Uterus (tissue), 4 donors: ENCODE data around the gene KCND3. TPM values are rescaled to one million over a fixed set of nuclear protein-coding genes. Genes with fewer than 3 reads are reported as not detected.

ENCODE experiments used
- DNase-seq, 2 donors: peaks; one replicate each; pipeline ENCODE4 v3.0.0-alpha.2; 2019 to 2020
- H3K27ac ChIP-seq, 2 donors: fragments of 200-600 bp; sonication (generic); 1 replicate in 1 of 2; 2 replicates in 1 of 2; pipeline ENCODE4 v1.5.1; 2016 to 2018
- H3K27me3 ChIP-seq, 2 donors: fragments of 200-600 bp; sonication (generic); one replicate each; pipeline ENCODE4 v1.5.1; 2018 to 2019; ENCODE audit warnings: control low read depth in 1 of 2
- H3K36me3 ChIP-seq, 2 donors: fragments of 200-600 bp; sonication (generic); one replicate each; pipeline ENCODE4 v1.5.1; 2019; ENCODE audit warnings: control low read depth in 1 of 2
- H3K4me1 ChIP-seq, 2 donors: fragments of 200-600 bp; sonication (generic); one replicate each; pipeline ENCODE4 v1.5.1; 2018 to 2019; ENCODE audit warnings: control low read depth in 1 of 2
- H3K4me3 ChIP-seq, 2 donors: fragments of 200-600 bp; sonication (generic); 1 replicate in 1 of 2; 2 replicates in 1 of 2; pipeline ENCODE4 v1.5.1; 2018 to 2019; ENCODE audit warnings: mild to moderate bottlenecking in 1 of 2
- H3K9me3 ChIP-seq, 2 donors: fragments of 200-600 bp; sonication (generic); one replicate each; pipeline ENCODE4 v1.5.1; 2019; ENCODE audit warnings: control low read depth in 1 of 2
- POLR2A ChIP-seq, 2 donors: fragments of 450-650 bp; IDR thresholded peaks; one replicate each; pipeline ENCODE4 v1.6.1; 2016; ENCODE audit warnings: antibody characterized with exemption in 2 of 2, mild to moderate bottlenecking in 1 of 2, moderate library complexity in 1 of 2
- intact Hi-C: fragments of 100-400 bp; cut with DNase I; formaldehyde crosslinking; loops from one replicate; pipeline ENCODE4 v1.15.1; 2023; ENCODE audit warnings: low total_unique reads
- total RNA-seq, 4 donors: library from RNA; depleted of rRNA in 3 of 4; stranded (reverse); fragments of >200 nt in 3 of 4; gene quantifications; one replicate each; pipeline versions ENCODE4 v1.1.0 to v1.2.4, GENCODE V29; 2014 to 2023
- TF ChIP-seq, protein P1 (sequence below), 4 experiments: fragments of 200-600 bp in 2 of 4; fragments of 450-650 bp in 2 of 4; sonication (generic) in 2 of 4; IDR thresholded peaks; one replicate each; pipeline ENCODE4 v1.5.1; 2016 to 2019; ENCODE audit warnings: antibody characterized with exemption in 4 of 4, mild to moderate bottlenecking in 2 of 4, moderate library complexity in 1 of 4
- donor health status: DM: yes; HTN: yes; CAD: no.

Gene KCND3
- total RNA-seq, 4 donors from 2014 or later = 5.0 to 13.5 (median 7.2) TPM

DNA sequence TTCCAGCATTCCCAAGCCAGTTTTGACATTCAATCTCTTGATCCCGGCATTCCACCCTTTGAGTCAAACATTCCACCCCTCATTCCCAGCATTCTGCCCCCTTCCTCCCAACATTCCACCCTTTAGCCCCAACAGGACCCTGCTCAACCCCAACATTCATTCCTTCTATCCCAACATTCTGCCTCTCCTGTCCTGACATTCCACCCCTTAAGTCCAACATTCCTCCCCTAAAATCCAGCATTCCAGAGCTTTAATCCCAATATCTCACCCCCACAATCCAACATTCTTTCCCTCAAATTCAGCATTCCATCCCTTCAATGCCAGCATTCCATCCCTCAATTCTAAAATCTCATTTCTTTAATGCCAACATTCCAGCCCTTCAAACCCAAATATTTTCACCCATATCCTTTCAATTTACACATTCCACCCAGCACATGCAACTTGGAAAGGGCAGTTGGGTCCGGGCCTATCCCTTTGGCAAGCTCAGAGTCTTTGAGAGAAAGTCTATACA, 210.9 kb downstream of the KCND3 start:
- TF ChIP-seq, protein P1, sequence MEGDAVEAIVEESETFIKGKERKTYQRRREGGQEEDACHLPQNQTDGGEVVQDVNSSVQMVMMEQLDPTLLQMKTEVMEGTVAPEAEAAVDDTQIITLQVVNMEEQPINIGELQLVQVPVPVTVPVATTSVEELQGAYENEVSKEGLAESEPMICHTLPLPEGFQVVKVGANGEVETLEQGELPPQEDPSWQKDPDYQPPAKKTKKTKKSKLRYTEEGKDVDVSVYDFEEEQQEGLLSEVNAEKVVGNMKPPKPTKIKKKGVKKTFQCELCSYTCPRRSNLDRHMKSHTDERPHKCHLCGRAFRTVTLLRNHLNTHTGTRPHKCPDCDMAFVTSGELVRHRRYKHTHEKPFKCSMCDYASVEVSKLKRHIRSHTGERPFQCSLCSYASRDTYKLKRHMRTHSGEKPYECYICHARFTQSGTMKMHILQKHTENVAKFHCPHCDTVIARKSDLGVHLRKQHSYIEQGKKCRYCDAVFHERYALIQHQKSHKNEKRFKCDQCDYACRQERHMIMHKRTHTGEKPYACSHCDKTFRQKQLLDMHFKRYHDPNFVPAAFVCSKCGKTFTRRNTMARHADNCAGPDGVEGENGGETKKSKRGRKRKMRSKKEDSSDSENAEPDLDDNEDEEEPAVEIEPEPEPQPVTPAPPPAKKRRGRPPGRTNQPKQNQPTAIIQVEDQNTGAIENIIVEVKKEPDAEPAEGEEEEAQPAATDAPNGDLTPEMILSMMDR (IDR thresholded peaks at IDR 0.05) = no peak
- TF ChIP-seq POLR2A (IDR thresholded peaks at IDR 0.05) = no peak
- no peak overlapping the region for H3K27ac ChIP-seq
- H3K27me3 ChIP-seq = no peaks in the 10 kb centered on the region
- intact Hi-C loops = no loop called here
- DNase-seq = no peak
- H3K36me3 ChIP-seq = no peaks in the 10 kb centered on the region
- no peak overlapping the region for H3K4me3 ChIP-seq
- no peaks in the 10 kb centered on the region for H3K4me1 ChIP-seq
- H3K9me3 ChIP-seq = no peaks in the 10 kb centered on the region

- Histone ChIP-seq H3K4me1 (no peaks in the 10 kb centered on the region), H3K27ac (no peak overlapping the region), H3K27me3 (no peaks in the 10 kb centered on the region), H3K9me3 (no peaks in the 10 kb centered on the region), H3K4me3 (no peak overlapping the region), H3K36me3 (no peaks in the 10 kb centered on the region)
- no peak for TF ChIP-seq POLR2A (IDR thresholded peaks at IDR 0.05)
- TF ChIP-seq, protein P1 (IDR thresholded peaks at IDR 0.05) = no peak
- intact Hi-C loops = no loop called here
- no peak for DNase-seq
Observed at GRCh38 chr1:111778066-111778465, 211.4 kb downstream of the KCND3 start.

DNA sequence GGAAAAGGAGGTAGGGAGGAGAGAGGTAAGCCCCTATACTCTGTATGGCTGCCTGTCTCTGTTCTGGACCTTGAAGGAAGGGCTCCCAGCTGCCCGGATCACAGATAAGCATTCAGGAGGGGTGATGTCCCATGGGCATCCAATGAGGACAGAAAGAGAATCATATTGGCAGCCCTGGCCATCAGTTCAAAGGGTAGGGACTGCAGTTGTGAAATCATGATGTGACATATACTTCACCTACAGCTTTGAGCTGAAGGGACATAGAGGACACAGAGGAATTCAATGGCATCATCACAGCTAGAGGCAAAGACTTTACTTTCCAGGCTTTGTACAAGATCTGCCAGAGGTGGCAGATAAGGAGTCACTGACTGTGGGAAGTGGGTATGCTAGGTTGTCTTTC, 212.2 kb downstream of the KCND3 start:
- Histone ChIP-seq H3K27ac (no peak overlapping the region), H3K4me1 (no peaks in the 10 kb centered on the region), H3K4me3 (no peak overlapping the region), H3K36me3 (no peaks in the 10 kb centered on the region), H3K27me3 (no peaks in the 10 kb centered on the region), H3K9me3 (no peaks in the 10 kb centered on the region)
- no peak for TF ChIP-seq POLR2A (IDR thresholded peaks at IDR 0.05)
- TF ChIP-seq, protein P1 (IDR thresholded peaks at IDR 0.05) = no peak
- DNase-seq = no peak
- intact Hi-C loops = no loop called here

DNA sequence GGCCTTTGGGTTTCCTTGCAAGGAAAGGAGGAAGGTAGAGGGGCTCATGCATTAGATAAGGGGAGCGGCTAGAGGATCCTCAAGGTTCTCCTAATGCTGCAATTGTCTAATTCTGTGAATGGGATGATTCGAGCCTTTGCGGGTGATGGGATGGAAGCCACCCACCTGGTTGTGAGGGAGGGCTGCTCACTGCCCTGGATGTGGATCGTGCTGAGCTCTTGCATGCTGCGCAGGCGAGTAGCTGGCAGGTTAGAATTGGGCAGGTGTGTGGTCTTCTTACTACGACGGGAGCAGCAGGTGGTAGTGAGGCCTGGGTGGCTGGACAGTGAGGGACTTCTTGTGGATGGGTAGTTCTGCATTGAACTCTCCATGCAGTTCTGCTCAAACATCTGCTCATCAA, 212.6 kb downstream of the KCND3 start:
- H3K4me1 ChIP-seq = no peaks in the 10 kb centered on the region
- intact Hi-C loops = no loop called here
- no peak for DNase-seq
- H3K4me3 ChIP-seq = no peak overlapping the region
- no peak overlapping the region for H3K27ac ChIP-seq
- H3K9me3 ChIP-seq = no peaks in the 10 kb centered on the region
- H3K27me3 ChIP-seq = no peaks in the 10 kb centered on the region
- TF ChIP-seq, protein P1 (IDR thresholded peaks at IDR 0.05) = no peak
- no peak for TF ChIP-seq POLR2A (IDR thresholded peaks at IDR 0.05)
- H3K36me3 ChIP-seq = no peaks in the 10 kb centered on the region

- Histone ChIP-seq H3K4me1 (no peaks in the 10 kb centered on the region), H3K4me3 (no peak overlapping the region), H3K27me3 (no peaks in the 10 kb centered on the region), H3K27ac (no peak overlapping the region), H3K9me3 (no peaks in the 10 kb centered on the region), H3K36me3 (no peaks in the 10 kb centered on the region)
- no peak for TF ChIP-seq POLR2A (IDR thresholded peaks at IDR 0.05)
- TF ChIP-seq, protein P1 (IDR thresholded peaks at IDR 0.05) = no peak
- DNase-seq = no peak
- intact Hi-C loops = no loop called here
Observed at GRCh38 chr1:111776391-111776790, 213.1 kb downstream of the KCND3 start.
